Islet precursor cell (in vitro differentiated cells): ENCODE measurements around the gene RUFY4.
A peak's percentile ranks its signal among the peaks of the same experiment; 100 is the strongest.

Source experiments
- DNase-seq: peaks from one replicate; pipeline ENCODE4 v3.0.0-alpha.2; 2018

RUFY4 gene

GRCh38 chr2:218068721-218069334 is at the start of gene RUFY4:
Gene RUFY4 (plus strand): TSS chr2:218069253. CDS start chr2:218070606, 1,353 bp downstream.
- DNase-seq = peak; percentile 81

GRCh38 chr2:218019411-218020060 is 49.5 kb upstream of the RUFY4 start:
- DNase-seq = no peak

GRCh38 chr2:218020281-218020680 is 48.8 kb upstream of the RUFY4 start:
- DNase-seq = no peak

- no peak for DNase-seq
Measured at GRCh38 chr2:218020966-218021535, 48.0 kb upstream of the RUFY4 start.

- DNase-seq = peak; percentile 36
Measured at GRCh38 chr2:218021536-218022071, 47.4 kb upstream of the RUFY4 start.

GRCh38 chr2:218022131-218022850 is 46.8 kb upstream of the RUFY4 start:
- peak; percentile 41 for DNase-seq

- DNase-seq = peak; percentile 34
Measured at GRCh38 chr2:218022851-218023530, 46.1 kb upstream of the RUFY4 start.

GRCh38 chr2:218023636-218024035 is 45.4 kb upstream of the RUFY4 start:
- DNase-seq = peak; percentile 51

- DNase-seq = no peak
Measured at GRCh38 chr2:218024336-218024735, 44.7 kb upstream of the RUFY4 start.

GRCh38 chr2:218024871-218025270 is 44.2 kb upstream of the RUFY4 start:
- DNase-seq = peak; percentile 24

- DNase-seq = peak; percentile 41
Measured at GRCh38 chr2:218026244-218026643, 42.8 kb upstream of the RUFY4 start.

GRCh38 chr2:218026676-218027425 is 42.2 kb upstream of the RUFY4 start:
- peak; percentile 38 for DNase-seq

GRCh38 chr2:218027426-218028188 is 41.4 kb upstream of the RUFY4 start:
- peak; percentile 41 for DNase-seq

- DNase-seq = peak; percentile 36
Measured at GRCh38 chr2:218028189-218028495, 40.9 kb upstream of the RUFY4 start.

- peak; percentile 37 for DNase-seq
Measured at GRCh38 chr2:218028562-218029348, 40.3 kb upstream of the RUFY4 start.

GRCh38 chr2:218029366-218030360 is 39.4 kb upstream of the RUFY4 start:
- peak; percentile 43 for DNase-seq

GRCh38 chr2:218030409-218031195 is 38.5 kb upstream of the RUFY4 start:
- DNase-seq = no peak

- no peak for DNase-seq
Measured at GRCh38 chr2:218031261-218031660, 37.8 kb upstream of the RUFY4 start.
